ENCODE data around the gene EFNA2.

Gene EFNA2

GRCh38 chr19:1266916-1267476 lies 18.7 kb upstream of the EFNA2 start:
- TF ChIP-seq, protein P1, sequence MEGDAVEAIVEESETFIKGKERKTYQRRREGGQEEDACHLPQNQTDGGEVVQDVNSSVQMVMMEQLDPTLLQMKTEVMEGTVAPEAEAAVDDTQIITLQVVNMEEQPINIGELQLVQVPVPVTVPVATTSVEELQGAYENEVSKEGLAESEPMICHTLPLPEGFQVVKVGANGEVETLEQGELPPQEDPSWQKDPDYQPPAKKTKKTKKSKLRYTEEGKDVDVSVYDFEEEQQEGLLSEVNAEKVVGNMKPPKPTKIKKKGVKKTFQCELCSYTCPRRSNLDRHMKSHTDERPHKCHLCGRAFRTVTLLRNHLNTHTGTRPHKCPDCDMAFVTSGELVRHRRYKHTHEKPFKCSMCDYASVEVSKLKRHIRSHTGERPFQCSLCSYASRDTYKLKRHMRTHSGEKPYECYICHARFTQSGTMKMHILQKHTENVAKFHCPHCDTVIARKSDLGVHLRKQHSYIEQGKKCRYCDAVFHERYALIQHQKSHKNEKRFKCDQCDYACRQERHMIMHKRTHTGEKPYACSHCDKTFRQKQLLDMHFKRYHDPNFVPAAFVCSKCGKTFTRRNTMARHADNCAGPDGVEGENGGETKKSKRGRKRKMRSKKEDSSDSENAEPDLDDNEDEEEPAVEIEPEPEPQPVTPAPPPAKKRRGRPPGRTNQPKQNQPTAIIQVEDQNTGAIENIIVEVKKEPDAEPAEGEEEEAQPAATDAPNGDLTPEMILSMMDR (IDR thresholded peaks at IDR 0.05; ENCODE audit: insufficient read depth, low read length, poor library complexity, severe bottlenecking): peak; percentile 76
- peak; percentile 82 for DNase-seq (ENCODE audit: extremely low read depth, insufficient read length)
- Histone ChIP-seq H3K36me3 (ENCODE audit: control insufficient read depth, insufficient read depth, low read length) (peaks cover 11% of the 10 kb centered on the region), H3K27me3 (replicated peaks; ENCODE audit: control insufficient read depth, insufficient read depth, low read length) (no peaks in the 10 kb centered on the region; the same call in 1 of the 2 replicates), H3K4me3 (replicated peaks; ENCODE audit: low read depth, low read length) (peak overlapping the region; percentile 52)

DNA sequence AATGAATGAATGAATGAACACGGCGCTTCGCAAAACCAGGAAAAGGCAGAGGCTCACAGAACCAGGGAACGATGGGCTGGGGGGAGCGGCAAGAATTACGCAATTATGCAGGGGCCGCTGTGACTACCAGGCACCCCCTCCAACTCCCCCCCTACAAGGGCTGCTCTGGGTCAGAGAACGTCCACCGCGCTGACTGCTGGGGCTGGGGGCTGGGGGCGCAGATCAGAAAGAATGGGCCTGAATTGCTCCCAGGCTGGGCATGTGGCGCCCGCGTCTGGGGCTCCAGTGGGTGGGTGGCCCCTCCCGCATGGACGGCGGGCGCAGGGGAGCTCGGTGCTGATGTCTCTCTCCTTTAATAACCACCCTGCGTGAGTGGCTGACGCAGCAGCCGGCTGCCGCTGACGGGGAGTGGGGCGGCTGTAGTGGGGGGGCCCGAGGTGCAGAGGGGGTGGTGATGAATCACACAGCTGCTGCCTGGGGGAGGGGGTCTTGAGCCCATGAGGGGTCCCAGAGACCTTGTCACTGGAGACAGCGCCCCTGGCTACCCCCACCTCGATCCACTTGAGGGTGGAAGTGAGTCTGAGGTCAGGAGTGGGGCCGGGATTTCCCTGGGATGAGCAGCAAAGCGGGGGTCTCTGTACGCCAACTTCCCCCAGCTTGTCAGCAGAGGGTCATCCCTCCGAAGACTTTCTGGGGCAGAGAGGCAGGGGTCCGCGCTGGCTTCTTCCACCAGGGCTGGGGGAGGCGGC lies 18.0 kb upstream of the EFNA2 start:
- Histone ChIP-seq H3K4me3 (replicated peaks; ENCODE audit: low read depth, low read length) (peak overlapping the region; percentile 48; the same call in 1 of the 2 replicates), H3K36me3 (ENCODE audit: control insufficient read depth, insufficient read depth, low read length) (peaks cover 14% of the 10 kb centered on the region), H3K27me3 (replicated peaks; ENCODE audit: control insufficient read depth, insufficient read depth, low read length) (no peaks in the 10 kb centered on the region; the same call in 1 of the 2 replicates)
- TF ChIP-seq, protein P1 (IDR thresholded peaks at IDR 0.05; ENCODE audit: insufficient read depth, low read length, poor library complexity, severe bottlenecking): no peak
- DNase-seq (ENCODE audit: extremely low read depth, insufficient read length): no peak

DNA sequence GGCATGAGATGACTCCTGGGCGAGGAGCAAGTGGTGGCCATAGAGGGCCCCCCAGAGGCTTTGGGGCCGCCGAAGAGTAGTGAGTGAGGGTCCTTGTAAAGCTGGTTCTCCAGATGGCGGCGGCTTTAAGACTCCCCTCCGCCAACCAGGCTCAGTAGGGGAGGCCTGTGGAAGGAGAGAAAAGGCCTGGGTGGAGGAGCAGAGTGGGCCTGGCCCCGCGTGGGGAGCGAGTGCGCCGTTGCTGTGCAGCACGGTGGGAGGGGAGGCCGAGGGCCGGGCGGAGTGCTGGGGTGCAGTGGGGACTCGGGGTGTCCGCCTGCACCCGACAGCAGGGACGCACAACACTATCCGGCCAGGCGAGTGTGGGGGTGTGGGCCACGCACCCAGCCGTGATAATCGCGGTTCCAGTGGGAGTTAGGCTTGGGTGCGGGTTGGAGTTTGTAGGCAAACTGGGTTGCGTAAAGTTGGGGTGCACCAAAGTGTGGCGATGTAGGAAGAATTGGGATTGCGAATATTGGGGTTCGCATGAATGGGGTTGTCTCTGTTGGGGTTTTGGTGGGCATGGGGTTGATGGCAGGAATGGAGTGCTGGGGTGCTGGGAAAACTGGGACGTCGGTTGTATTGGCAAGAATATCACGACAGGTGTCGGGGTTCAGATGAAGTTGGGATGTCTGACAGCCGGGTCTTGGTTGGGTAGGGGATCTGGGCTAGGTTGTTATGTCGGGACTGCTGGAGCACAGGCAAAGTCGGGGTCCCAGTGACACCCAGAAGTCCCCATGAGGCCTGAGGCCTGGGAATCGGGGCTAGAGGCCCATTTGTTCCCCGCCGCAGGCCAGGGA lies 17.2 kb upstream of the EFNA2 start:
- DNase-seq (ENCODE audit: extremely low read depth, insufficient read length): no peak
- no peaks in the 10 kb centered on the region; the same call in 1 of the 2 replicates for H3K27me3 ChIP-seq (replicated peaks; ENCODE audit: control insufficient read depth, insufficient read depth, low read length)
- TF ChIP-seq, protein P1 (IDR thresholded peaks at IDR 0.05; ENCODE audit: insufficient read depth, low read length, poor library complexity, severe bottlenecking): no peak
- peaks cover 20% of the 10 kb centered on the region for H3K36me3 ChIP-seq (ENCODE audit: control insufficient read depth, insufficient read depth, low read length)
- H3K4me3 ChIP-seq (replicated peaks; ENCODE audit: low read depth, low read length): no peak overlapping the region

DNA sequence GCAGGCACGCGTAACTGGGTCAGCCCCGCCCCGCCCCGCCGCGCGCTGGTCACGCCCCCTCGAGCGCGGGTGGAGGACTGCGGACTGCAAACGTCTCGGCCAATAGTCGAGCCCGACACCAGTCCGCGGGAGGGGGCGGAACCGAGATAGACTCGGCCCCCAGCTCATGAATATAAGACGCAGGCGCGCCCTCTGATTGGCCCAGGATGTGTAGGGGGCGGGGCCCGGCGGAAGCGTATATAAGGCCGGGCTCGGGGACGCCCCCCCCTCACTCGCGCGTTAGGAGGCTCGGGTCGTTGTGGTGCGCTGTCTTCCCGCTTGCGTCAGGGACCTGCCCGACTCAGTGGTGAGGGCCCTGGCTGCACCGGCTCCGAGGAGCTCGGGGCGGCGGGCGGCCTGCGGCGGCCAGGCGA lies 16.6 kb upstream of the EFNA2 start, which contains the start of gene CIRBP:
CIRBP (plus strand) TSS at position 268 of the 413 bp plus-strand sequence. CDS start 1,602 bp downstream, outside the sequence.
- DNase-seq (ENCODE audit: extremely low read depth, insufficient read length): peak; percentile 98
- Histone ChIP-seq H3K27me3 (replicated peaks; ENCODE audit: control insufficient read depth, insufficient read depth, low read length) (no peaks in the 10 kb centered on the region; the same call in 1 of the 2 replicates), H3K4me3 (replicated peaks; ENCODE audit: low read depth, low read length) (peak within 1 kb of the TSS; percentile 98), H3K36me3 (ENCODE audit: control insufficient read depth, insufficient read depth, low read length) (peaks cover 26% of the 10 kb centered on the region)
- TF ChIP-seq, protein P1 (IDR thresholded peaks at IDR 0.05; ENCODE audit: insufficient read depth, low read length, poor library complexity, severe bottlenecking): no peak

GRCh38 chr19:1269478-1270212 lies 16.0 kb upstream of the EFNA2 start:
- peak; percentile 88 for DNase-seq (ENCODE audit: extremely low read depth, insufficient read length)
- H3K36me3 ChIP-seq (ENCODE audit: control insufficient read depth, insufficient read depth, low read length): peaks cover 32% of the 10 kb centered on the region
- H3K27me3 ChIP-seq (replicated peaks; ENCODE audit: control insufficient read depth, insufficient read depth, low read length): no peaks in the 10 kb centered on the region; the same call in 1 of the 2 replicates
- H3K4me3 ChIP-seq (replicated peaks; ENCODE audit: low read depth, low read length): peak overlapping the region; percentile 98
- TF ChIP-seq, protein P1 (IDR thresholded peaks at IDR 0.05; ENCODE audit: insufficient read depth, low read length, poor library complexity, severe bottlenecking): no peak
